Astrocyte (in vitro differentiated cells and primary cell): Measurements from ENCODE around the gene SBF2. TPM values are rescaled to one million over a fixed set of nuclear protein-coding genes. Genes with fewer than 3 reads are reported as not detected.
A peak's percentile ranks its signal among the peaks of the same experiment; 100 is the strongest.

Experiments
- DNase-seq: peaks from one replicate; pipeline ENCODE4 v3.0.0-alpha.2; 2010; ENCODE audit warnings: low read depth
- FAIRE-seq: peaks from 2 replicates; lab custom pipeline; 2011; peaks lifted over from hg19 to GRCh38; lab: Jason Lieb, UNC
- H2AFZ ChIP-seq: 2 replicates; pipeline ENCODE4 v1.6.0; 2012; ENCODE audit warnings: low read depth, low read length, inconsistent platforms
- H3K27ac ChIP-seq: 2 replicates; pipeline ENCODE4 v1.5.1; 2011; ENCODE audit warnings: low read depth, low read length, inconsistent platforms
- H3K27me3 ChIP-seq: 2 replicates; pipeline ENCODE4 v1.6.0; 2011; ENCODE audit warnings: low read length, inconsistent platforms; ENCODE audit not compliant: insufficient read depth
- H3K36me3 ChIP-seq: 2 replicates; pipeline ENCODE4 v1.5.1; 2011; ENCODE audit warnings: low read length, inconsistent platforms; ENCODE audit not compliant: insufficient read depth
- H3K4me1 ChIP-seq: 2 replicates; pipeline ENCODE4 v1.5.1; 2011; ENCODE audit warnings: low read length, inconsistent platforms; ENCODE audit not compliant: insufficient read depth
- H3K4me2 ChIP-seq: 2 replicates; pipeline ENCODE4 v1.6.0; 2012; ENCODE audit warnings: low read length, inconsistent platforms
- H3K4me3 ChIP-seq: 2 replicates; pipeline ENCODE4 v1.5.1; 2011; ENCODE audit warnings: low read depth, mild to moderate bottlenecking, low read length, inconsistent platforms; ENCODE audit not compliant: insufficient read depth
- H3K79me2 ChIP-seq: 2 replicates; pipeline ENCODE4 v1.6.0; 2012; ENCODE audit warnings: mild to moderate bottlenecking, low read length, inconsistent platforms; ENCODE audit not compliant: insufficient read depth
- H3K9ac ChIP-seq: 2 replicates; pipeline ENCODE4 v1.6.0; 2012; ENCODE audit warnings: mild to moderate bottlenecking, low read length, inconsistent platforms
- H3K9me3 ChIP-seq: 2 replicates; pipeline ENCODE4 v1.5.1; 2012; ENCODE audit warnings: low read depth, mild to moderate bottlenecking, low read length, inconsistent platforms; ENCODE audit not compliant: insufficient read depth
- H4K20me1 ChIP-seq: 2 replicates; pipeline ENCODE4 v1.6.0; 2012; ENCODE audit warnings: low read length, inconsistent platforms; ENCODE audit not compliant: insufficient read depth
- H3K27ac Mint-ChIP-seq: one replicate; pipeline ENCODE4 v1.8.0; 2021; ENCODE audit warnings: mild to moderate bottlenecking, mixed read lengths; ENCODE audit not compliant: unreplicated experiment
- H3K27me3 Mint-ChIP-seq: one replicate; pipeline ENCODE4 v1.8.0; 2021; ENCODE audit warnings: low read depth, mixed read lengths; ENCODE audit not compliant: unreplicated experiment
- H3K36me3 Mint-ChIP-seq: one replicate; pipeline ENCODE4 v1.8.0; 2021; ENCODE audit warnings: low read depth, mixed read lengths; ENCODE audit not compliant: unreplicated experiment
- H3K4me1 Mint-ChIP-seq: one replicate; pipeline ENCODE4 v1.8.0; 2021; ENCODE audit warnings: low read depth, mixed read lengths; ENCODE audit not compliant: unreplicated experiment
- H3K4me3 Mint-ChIP-seq: one replicate; pipeline ENCODE4 v1.8.0; 2021; ENCODE audit warnings: mild to moderate bottlenecking, moderate library complexity, mixed read lengths; ENCODE audit not compliant: unreplicated experiment
- H3K9me3 Mint-ChIP-seq: one replicate; pipeline ENCODE4 v1.8.0; 2021; ENCODE audit warnings: mild to moderate bottlenecking, mixed read lengths; ENCODE audit not compliant: unreplicated experiment
- EZH2 ChIP-seq: IDR thresholded peaks from 2 replicates; pipeline ENCODE4 v1.6.1; 2012; ENCODE audit warnings: mild to moderate bottlenecking, low read length, inconsistent platforms; ENCODE audit not compliant: insufficient read depth
- total RNA-seq: library from RNA; stranded (reverse); gene quantifications from 2 replicates; pipeline ENCODE4 v1.2.1, GENCODE V29; 2021
- TF ChIP-seq, protein P1 (sequence below): IDR thresholded peaks from 2 replicates; pipeline ENCODE4 v1.5.1; 2011; ENCODE audit warnings: low read depth, mild to moderate bottlenecking, inconsistent platforms, low read length, moderate library complexity; ENCODE audit not compliant: insufficient read depth

The SBF2 gene
- total RNA-seq, 1 donor from 2014 or later, result 50.0 TPM

DNA sequence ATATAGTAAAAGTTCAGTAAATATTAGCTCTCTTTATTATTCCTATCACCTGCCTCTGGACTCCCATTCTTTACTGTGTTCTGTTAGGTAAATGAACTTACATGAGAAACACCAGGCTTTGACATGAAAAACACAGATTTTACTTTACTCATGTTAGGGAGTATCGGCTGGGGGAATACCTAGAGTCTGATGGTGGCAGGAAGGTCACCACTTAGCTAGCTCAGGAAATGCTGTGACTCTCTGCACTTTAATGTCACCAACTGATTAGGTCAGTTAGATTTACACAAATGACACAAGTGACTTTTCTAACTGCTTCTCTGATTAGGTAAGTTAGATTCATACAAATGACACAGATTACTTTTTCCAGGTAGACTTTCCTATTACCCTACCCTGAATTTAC is 405.1 kb downstream of the SBF2 start:
- Histone ChIP-seq H3K4me1 (no peaks in the 10 kb centered on the region), H3K9me3 (no peaks in the 10 kb centered on the region), H2AFZ (no peak overlapping the region), H3K27ac (no peak overlapping the region), H3K36me3 (no peaks in the 10 kb centered on the region), H3K4me2 (no peak overlapping the region), H3K4me3 (no peak overlapping the region), H3K79me2 (no peaks in the 10 kb centered on the region), H3K9ac (no peak overlapping the region), H4K20me1 (no peaks in the 10 kb centered on the region), H3K27me3 (no peaks in the 10 kb centered on the region)
- TF ChIP-seq, protein P1, sequence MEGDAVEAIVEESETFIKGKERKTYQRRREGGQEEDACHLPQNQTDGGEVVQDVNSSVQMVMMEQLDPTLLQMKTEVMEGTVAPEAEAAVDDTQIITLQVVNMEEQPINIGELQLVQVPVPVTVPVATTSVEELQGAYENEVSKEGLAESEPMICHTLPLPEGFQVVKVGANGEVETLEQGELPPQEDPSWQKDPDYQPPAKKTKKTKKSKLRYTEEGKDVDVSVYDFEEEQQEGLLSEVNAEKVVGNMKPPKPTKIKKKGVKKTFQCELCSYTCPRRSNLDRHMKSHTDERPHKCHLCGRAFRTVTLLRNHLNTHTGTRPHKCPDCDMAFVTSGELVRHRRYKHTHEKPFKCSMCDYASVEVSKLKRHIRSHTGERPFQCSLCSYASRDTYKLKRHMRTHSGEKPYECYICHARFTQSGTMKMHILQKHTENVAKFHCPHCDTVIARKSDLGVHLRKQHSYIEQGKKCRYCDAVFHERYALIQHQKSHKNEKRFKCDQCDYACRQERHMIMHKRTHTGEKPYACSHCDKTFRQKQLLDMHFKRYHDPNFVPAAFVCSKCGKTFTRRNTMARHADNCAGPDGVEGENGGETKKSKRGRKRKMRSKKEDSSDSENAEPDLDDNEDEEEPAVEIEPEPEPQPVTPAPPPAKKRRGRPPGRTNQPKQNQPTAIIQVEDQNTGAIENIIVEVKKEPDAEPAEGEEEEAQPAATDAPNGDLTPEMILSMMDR, result no peak
- no peak for TF ChIP-seq EZH2
- FAIRE-seq, result no peak
- H3K27me3 Mint-ChIP-seq, result no peaks in the 10 kb centered on the region
- H3K4me1 Mint-ChIP-seq, result peaks cover 5% of the 10 kb centered on the region
- no peak overlapping the region for H3K27ac Mint-ChIP-seq
- no peak overlapping the region for H3K4me3 Mint-ChIP-seq
- H3K36me3 Mint-ChIP-seq, result peaks cover 2% of the 10 kb centered on the region
- DNase-seq, result no peak
- H3K9me3 Mint-ChIP-seq, result no peaks in the 10 kb centered on the region

DNA sequence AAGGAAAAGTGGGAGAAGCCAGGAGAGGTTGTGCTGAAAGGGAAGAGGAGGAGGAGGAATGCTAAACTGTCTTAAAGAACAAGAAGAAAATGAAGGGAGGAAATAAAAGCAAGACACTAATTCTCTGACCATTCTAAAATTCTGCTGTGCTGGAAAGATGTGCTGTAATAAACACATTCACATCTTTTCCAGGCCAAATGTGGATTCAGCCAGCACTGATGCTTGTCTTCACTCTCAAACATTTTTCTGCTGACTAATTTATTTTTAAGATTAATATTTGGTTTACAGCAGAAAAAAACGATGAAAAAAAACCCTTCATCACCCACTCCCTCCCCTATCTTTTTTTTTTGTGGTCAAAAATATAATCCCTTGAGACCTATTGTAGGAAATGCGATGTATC is 406.5 kb downstream of the SBF2 start:
- TF ChIP-seq, protein P1, result no peak
- TF ChIP-seq EZH2, result no peak
- no peak overlapping the region for H3K27ac Mint-ChIP-seq
- H3K9me3 ChIP-seq, result no peaks in the 10 kb centered on the region
- no peak overlapping the region for H3K4me3 Mint-ChIP-seq
- H3K27ac ChIP-seq, result no peak overlapping the region
- H3K36me3 ChIP-seq, result no peaks in the 10 kb centered on the region
- no peak overlapping the region for H3K9ac ChIP-seq
- DNase-seq (no peak), FAIRE-seq (peak; percentile 9)
- H3K4me1 ChIP-seq, result no peaks in the 10 kb centered on the region
- no peak overlapping the region for H3K4me3 ChIP-seq
- H3K4me1 Mint-ChIP-seq, result no peaks in the 10 kb centered on the region
- peaks cover 2% of the 10 kb centered on the region for H3K36me3 Mint-ChIP-seq
- H3K9me3 Mint-ChIP-seq, result no peaks in the 10 kb centered on the region
- H3K79me2 ChIP-seq, result no peaks in the 10 kb centered on the region
- H3K4me2 ChIP-seq, result no peak overlapping the region
- H2AFZ ChIP-seq, result no peak overlapping the region
- no peaks in the 10 kb centered on the region for H3K27me3 ChIP-seq
- H4K20me1 ChIP-seq, result no peaks in the 10 kb centered on the region
- no peaks in the 10 kb centered on the region for H3K27me3 Mint-ChIP-seq

DNA sequence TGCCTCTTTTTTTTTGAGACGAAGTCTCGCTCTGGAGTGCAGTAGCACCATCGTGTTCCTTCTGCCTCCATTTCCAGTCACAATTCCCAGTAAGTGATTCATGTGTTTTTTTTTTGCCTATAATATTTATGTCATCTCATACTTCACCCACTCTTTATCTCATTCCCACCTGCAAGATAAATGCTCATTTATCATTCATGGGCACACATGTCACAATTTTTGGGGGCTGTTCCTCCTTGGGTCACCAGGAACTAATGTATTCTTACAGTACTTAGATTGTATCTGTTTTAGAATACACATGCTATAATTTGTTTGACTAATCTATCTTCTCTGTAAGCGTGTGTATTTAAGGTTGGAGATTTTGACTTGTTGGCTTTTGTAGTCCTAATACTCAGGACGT is 407.4 kb downstream of the SBF2 start:
- no peaks in the 10 kb centered on the region for H3K9me3 ChIP-seq
- no peak overlapping the region for H3K27ac ChIP-seq
- H3K27me3 ChIP-seq, result no peaks in the 10 kb centered on the region
- Mint-ChIP-seq H3K9me3 (no peaks in the 10 kb centered on the region), H3K4me1 (no peaks in the 10 kb centered on the region), H3K4me3 (no peak overlapping the region), H3K27me3 (no peaks in the 10 kb centered on the region), H3K36me3 (peaks cover 2% of the 10 kb centered on the region), H3K27ac (no peak overlapping the region)
- DNase-seq (no peak), FAIRE-seq (no peak)
- no peaks in the 10 kb centered on the region for H3K36me3 ChIP-seq
- H4K20me1 ChIP-seq, result no peaks in the 10 kb centered on the region
- H3K4me1 ChIP-seq, result no peaks in the 10 kb centered on the region
- H3K4me3 ChIP-seq, result no peak overlapping the region
- TF ChIP-seq, protein P1, result no peak
- no peak for TF ChIP-seq EZH2
- H3K4me2 ChIP-seq, result no peak overlapping the region
- H2AFZ ChIP-seq, result no peak overlapping the region
- H3K9ac ChIP-seq, result no peak overlapping the region
- H3K79me2 ChIP-seq, result no peaks in the 10 kb centered on the region
